Memory B cell (primary cell): ENCODE data around the gene PHF5A.

ENCODE experiments used
- ATAC-seq: fragments of 150-1000 bp; cut with Tn5 transposase; 2 replicates; pipeline ENCODE4 v1.10.0; 2021; ENCODE audit warnings: low read depth, mild to moderate bottlenecking, moderate library complexity
- DNase-seq, 2 donors: peaks; one replicate each; pipeline ENCODE4 v3.0.0; 2022; ENCODE audit warnings: low spot score in 2 of 2
- H3K27ac Mint-ChIP-seq: one replicate; pipeline ENCODE4 v1.8.0; 2022; ENCODE audit warnings: mild to moderate bottlenecking, moderate library complexity, mixed read lengths
- H3K27me3 Mint-ChIP-seq: one replicate; pipeline ENCODE4 v1.8.0; 2022; ENCODE audit warnings: mixed read lengths
- H3K36me3 Mint-ChIP-seq: one replicate; pipeline ENCODE4 v1.8.0; 2022; ENCODE audit warnings: mild to moderate bottlenecking, mixed read lengths
- H3K4me1 Mint-ChIP-seq: one replicate; pipeline ENCODE4 v1.8.0; 2022; ENCODE audit warnings: mixed read lengths
- H3K4me3 Mint-ChIP-seq: one replicate; pipeline ENCODE4 v1.8.0; 2022; ENCODE audit warnings: mild to moderate bottlenecking, moderate library complexity, mixed read lengths
- H3K9me3 Mint-ChIP-seq: one replicate; pipeline ENCODE4 v1.8.0; 2022; ENCODE audit warnings: mixed read lengths

Gene PHF5A

DNA sequence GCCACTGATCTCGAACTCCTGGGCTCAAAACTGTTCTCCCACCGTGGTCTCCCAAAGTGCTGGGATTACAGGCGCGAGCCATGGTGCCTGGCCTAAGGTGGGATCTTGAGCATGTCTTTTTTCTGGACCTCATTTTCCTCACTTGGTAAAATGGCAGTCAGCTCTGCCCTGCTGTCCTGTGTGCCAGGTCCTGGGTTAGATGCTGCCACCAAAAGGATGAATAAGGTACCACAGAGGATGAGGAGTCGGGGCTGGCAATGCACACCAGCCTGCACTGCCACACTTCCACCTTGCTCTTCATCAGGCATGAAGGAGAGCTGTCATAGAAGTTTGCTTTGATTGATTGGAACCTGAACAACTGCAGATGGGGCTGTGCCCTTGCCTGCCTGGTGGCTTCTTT, 32.7 kb upstream of the PHF5A start:
- Mint-ChIP-seq H3K27me3 (no peaks in the 10 kb centered on the region), H3K9me3 (no peaks in the 10 kb centered on the region), H3K36me3 (peaks cover 14% of the 10 kb centered on the region), H3K4me1 (peaks cover 27% of the 10 kb centered on the region), H3K27ac (peak overlapping the region; percentile 65), H3K4me3 (no peak overlapping the region)
- ATAC-seq (peak; percentile 92), DNase-seq (peak in 1 of 2 donors; percentile 42)

DNA sequence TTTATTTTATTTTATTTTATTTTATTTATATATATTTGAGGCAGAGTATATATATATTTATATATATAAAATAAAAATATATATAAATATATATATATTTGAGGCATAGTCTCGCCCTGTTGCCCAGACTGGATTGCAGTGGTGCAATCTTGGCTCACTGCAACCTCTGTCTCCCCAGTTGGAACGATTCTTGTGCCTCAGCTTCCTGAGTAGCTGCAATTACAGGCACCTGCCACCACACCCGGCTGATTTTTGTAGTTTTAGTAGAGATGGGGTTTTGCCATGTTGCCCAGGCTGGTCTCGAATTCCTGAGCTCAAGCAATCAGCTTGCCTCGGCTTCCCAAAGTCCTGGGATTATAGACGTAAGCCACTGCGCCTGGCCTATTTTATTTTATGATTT, 31.8 kb upstream of the PHF5A start:
- ATAC-seq (no peak), DNase-seq (no peak)
- Mint-ChIP-seq H3K4me3 (no peak overlapping the region), H3K36me3 (peaks cover 14% of the 10 kb centered on the region), H3K27me3 (no peaks in the 10 kb centered on the region), H3K27ac (no peak overlapping the region), H3K9me3 (no peaks in the 10 kb centered on the region), H3K4me1 (peaks cover 27% of the 10 kb centered on the region)

DNA sequence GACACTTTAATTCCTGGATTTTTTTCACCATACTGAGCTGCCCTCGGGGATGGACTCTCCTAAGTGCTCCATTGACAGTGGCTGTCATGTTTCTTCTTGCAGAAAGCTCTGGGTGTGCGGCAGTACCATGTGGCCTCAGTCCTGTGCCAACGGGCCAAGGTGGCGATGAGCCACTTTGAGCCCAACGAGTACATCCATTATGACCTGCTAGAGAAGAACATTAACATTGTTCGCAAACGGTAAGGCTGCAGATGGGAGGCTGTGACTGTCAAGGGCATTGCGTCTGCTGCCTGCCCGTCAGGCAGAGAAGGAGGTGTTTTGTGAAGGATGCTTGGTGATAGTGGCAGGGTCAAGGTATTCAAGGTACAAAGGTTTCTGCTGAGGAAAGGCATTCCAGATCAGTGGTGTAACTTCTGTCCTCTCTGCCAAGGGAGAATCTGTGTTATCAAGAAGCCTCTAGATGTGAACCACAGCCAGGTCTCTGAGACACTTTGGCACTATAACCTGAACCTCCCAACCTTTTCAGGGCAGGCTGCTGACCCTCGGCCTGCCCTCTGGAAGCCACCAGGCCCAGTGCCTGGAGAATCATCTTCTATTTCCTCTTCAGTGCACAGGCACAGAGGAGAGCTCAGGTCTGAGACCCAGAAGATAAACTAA, 31.3 kb upstream of the PHF5A start:
- H3K4me1 Mint-ChIP-seq: peaks cover 25% of the 10 kb centered on the region
- no peaks in the 10 kb centered on the region for H3K27me3 Mint-ChIP-seq
- ATAC-seq: no peak
- DNase-seq: no peak
- H3K9me3 Mint-ChIP-seq: no peaks in the 10 kb centered on the region
- peak overlapping the region; percentile 28 for H3K27ac Mint-ChIP-seq
- H3K36me3 Mint-ChIP-seq: peaks cover 12% of the 10 kb centered on the region
- no peak overlapping the region for H3K4me3 Mint-ChIP-seq

DNA sequence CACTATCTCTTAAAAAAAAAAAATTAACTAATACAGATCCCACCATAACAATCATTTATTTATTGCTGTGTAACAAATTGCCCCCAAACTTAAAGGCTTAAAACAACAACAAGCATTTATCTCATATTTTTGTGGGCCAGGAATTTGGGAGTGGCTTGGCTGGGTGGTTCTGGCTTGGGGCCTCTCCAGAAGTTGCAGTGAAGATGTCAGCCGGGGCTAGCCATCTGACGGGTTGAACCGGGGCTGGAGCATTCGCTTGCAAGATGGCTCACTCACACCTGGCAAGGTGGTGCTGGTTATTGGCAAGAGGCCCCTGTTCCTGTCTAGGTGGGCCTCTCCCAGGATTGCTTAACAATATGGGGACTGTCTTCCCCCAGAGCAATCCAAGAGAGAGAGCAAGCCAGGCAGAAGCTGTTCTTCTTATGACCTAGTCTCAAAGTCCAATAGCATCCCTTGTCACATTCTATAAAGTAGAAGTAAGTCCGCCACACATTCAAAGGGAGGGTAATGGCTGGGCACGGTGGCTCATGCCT, 29.9 kb upstream of the PHF5A start:
- ATAC-seq (no peak), DNase-seq (no peak)
- Mint-ChIP-seq H3K4me3 (no peak overlapping the region), H3K27ac (no peak overlapping the region), H3K36me3 (peaks cover 11% of the 10 kb centered on the region), H3K27me3 (no peaks in the 10 kb centered on the region), H3K4me1 (peaks cover 22% of the 10 kb centered on the region), H3K9me3 (no peaks in the 10 kb centered on the region)

DNA sequence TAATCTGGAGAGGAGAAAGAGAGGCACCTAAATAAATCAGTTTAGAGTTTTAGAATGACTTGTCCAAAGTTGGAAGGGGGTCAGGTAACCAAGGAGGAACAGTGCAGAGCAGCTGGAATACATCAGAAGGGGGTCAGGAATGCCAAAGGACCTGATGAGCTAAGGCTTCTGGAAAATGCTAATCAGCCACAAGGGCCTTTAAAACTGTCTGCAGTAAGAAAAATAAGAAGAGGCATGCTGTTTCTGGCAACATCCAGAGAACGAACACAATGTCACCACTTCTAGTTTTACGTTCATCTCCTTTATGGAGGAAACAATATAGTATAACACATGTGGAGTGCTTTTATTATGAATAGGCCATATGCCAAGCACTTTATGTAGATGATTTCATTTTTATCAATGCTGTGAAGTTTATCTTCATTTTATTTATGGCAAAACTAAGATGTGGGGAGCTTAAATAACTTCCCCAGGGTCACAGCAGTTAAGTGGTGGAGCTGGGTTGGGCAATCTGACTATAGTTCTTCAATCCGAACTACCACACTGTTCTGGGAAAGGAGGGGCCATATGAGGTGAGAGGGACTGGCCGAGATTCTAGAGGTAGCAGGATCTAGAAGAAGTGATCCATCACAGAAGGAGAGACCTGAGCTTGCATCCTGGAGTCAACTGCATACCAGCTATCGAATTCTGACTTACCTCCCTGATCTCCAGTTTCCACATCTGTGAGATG, 23.0 kb upstream of the PHF5A start:
- ATAC-seq (no peak), DNase-seq (no peak)
- Mint-ChIP-seq H3K9me3 (no peaks in the 10 kb centered on the region), H3K4me1 (peaks cover 27% of the 10 kb centered on the region), H3K27me3 (no peaks in the 10 kb centered on the region), H3K36me3 (peaks cover 7% of the 10 kb centered on the region), H3K27ac (peak overlapping the region; percentile 4), H3K4me3 (no peak overlapping the region)

DNA sequence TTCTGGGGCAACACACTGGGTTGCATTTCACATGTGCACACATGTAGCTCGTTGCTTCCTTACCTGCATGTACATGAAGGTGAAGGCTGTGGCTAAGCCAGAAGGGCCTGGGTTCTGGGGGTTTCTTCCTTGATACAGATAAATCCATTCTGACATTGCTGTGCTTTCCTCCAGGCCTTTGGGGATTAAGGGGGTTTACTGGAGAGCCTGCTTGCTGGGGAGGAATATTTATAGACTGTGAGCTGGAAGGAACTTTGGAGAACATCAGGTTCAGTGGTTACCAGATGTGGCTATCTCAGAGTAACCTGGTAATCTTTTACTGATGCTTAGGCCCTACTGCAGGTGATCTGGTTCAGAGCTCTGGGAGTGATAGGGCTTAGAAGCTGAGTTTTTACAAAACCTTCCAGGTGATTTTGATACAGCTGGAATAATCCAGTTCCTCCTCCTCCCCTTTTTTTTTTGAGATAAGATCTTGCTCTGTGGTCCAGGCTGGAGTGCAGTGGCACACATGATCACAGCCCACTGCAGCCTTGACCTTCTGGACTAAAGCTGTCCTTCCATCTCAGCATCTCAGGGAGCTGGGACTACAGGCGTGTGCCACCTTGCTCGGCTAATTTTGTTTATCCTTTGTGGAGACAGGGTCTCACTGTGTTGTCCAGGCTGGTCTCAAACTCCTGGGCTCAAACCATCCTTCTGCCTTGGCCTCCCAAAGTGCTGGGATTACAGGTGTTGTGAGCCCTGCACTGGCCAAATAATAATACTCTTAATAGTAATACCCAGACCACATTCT, 20.3 kb upstream of the PHF5A start:
- no peak for ATAC-seq
- no peak for DNase-seq
- Mint-ChIP-seq H3K4me1 (peaks cover 37% of the 10 kb centered on the region), H3K9me3 (no peaks in the 10 kb centered on the region), H3K27ac (peak overlapping the region; percentile 12), H3K27me3 (no peaks in the 10 kb centered on the region), H3K36me3 (peaks cover 10% of the 10 kb centered on the region), H3K4me3 (no peak overlapping the region)

DNA sequence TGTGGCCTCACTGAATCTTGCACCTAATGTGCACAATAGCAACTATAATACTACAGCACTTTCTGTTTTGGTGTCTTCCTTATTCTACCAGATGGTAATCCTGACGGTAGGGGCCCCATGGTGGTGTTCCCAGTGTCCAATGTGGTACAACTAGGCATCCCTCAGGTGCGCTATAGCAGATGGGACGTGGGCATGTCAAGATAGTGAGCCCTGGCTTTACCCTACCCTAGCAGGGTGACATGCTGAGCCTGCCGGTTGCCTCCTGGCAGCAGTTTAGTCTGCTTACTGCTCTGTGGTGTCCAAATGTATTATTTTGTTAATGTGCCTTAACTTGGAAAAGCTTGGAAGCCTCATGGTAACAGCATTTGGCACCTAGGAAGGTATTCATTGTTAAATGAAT, 19.6 kb upstream of the PHF5A start:
- Mint-ChIP-seq H3K9me3 (no peaks in the 10 kb centered on the region), H3K4me3 (no peak overlapping the region), H3K27me3 (no peaks in the 10 kb centered on the region), H3K36me3 (peaks cover 10% of the 10 kb centered on the region), H3K27ac (peak overlapping the region; percentile 12), H3K4me1 (peaks cover 39% of the 10 kb centered on the region)
- DNase-seq (no peak), ATAC-seq (no peak)

DNA sequence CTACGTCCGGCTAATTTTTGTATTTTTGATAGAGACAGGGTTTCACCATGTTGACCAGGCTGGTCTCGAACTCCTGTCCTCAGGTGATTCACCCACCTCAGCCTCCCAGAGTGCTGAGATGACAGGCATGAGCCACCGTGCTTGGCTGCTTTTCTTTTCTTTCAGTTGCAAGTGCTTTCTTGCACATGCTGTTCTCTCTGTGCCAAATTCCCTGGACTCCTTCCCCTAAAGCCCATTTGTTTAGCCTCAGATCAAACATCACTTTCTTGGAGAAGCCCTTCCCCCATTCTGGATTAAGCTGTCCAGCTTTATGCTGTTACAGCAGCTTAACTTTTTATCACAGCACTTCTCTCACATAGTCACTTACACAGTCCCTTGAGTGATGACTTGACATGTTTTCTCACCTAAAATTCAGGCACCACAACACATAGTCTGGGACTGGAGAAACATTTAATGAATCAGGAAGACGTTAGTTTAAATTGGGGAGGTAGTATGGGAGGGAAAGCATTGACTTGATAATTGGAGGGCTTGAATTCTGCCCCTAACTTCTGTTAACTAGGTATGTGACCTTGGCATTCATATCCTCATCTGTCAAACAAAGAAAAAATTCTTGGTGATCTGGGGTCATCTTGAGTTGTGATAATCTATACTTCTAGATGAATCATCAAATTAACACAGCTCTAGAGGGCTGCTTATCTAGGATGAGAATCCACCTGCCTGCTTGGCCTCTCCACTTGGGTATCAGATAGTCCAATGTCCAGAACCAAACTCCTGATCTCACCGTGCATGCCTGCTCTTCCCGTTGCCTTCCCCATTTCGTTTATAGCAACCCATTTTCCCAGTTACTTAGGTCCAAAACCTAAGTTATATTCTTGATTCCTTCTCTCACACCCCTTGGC, 18.8 kb upstream of the PHF5A start:
- no peak overlapping the region for H3K4me3 Mint-ChIP-seq
- peak overlapping the region; percentile 12 for H3K27ac Mint-ChIP-seq
- H3K27me3 Mint-ChIP-seq: no peaks in the 10 kb centered on the region
- DNase-seq: no peak
- ATAC-seq: no peak
- no peaks in the 10 kb centered on the region for H3K9me3 Mint-ChIP-seq
- H3K4me1 Mint-ChIP-seq: peaks cover 47% of the 10 kb centered on the region
- peaks cover 10% of the 10 kb centered on the region for H3K36me3 Mint-ChIP-seq

DNA sequence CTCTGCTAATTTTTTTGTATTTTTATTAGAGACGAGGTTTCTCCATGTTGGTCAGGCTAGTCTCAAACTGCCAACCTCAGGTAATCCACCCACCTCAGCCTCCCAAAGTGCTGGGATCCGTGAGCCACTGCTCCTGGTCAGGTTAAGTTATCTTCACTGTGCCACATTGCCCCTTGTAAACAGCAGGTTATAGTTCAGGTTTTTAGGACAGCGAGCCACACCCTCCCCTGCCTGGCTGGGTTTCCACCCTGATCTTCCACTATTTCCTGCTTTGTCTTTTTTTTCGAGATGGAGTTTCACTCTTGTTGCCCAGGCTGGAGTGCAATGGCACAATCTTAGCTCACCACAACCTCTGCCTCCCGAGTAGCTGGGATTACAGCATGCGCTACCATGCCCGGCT, 16.5 kb upstream of the PHF5A start:
- Mint-ChIP-seq H3K4me3 (no peak overlapping the region), H3K27ac (no peak overlapping the region), H3K36me3 (peaks cover 10% of the 10 kb centered on the region), H3K4me1 (peaks cover 59% of the 10 kb centered on the region), H3K27me3 (no peaks in the 10 kb centered on the region), H3K9me3 (no peaks in the 10 kb centered on the region)
- ATAC-seq: no peak
- no peak for DNase-seq

DNA sequence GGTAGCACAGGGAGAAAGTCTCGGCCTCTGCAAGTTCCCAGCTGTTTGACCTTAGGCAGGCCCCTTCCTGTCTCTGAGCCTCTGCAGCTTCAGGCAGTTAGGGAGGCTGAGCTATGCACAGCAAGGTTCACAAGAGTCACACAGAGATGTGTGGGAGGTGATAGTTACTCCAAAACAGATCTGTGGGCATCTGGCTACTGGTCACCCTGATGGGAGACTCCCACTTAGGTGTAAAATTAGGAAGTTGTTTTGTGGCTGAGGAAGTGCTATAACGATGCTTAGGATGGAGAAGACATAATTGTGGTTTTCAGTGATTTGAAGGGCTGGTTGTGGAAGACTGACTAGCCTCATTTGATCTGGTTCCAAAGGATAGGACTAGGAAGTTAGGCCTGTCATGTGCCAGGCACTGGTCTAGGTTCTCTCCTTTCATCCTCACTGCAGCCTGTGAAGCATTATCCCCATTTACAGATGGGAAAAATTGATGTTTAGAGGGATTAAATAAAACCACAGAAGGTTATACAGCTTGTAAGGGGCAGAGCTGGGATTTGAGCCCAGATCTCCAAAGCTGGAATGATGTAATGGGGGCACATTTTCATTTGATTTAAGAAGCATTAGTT, 13.9 kb upstream of the PHF5A start:
- ATAC-seq (no peak), DNase-seq (no peak)
- Mint-ChIP-seq H3K9me3 (no peaks in the 10 kb centered on the region), H3K27ac (peak overlapping the region; percentile 89), H3K27me3 (no peaks in the 10 kb centered on the region), H3K36me3 (peaks cover 7% of the 10 kb centered on the region), H3K4me1 (peaks cover 66% of the 10 kb centered on the region), H3K4me3 (peak overlapping the region; percentile 48)

DNA sequence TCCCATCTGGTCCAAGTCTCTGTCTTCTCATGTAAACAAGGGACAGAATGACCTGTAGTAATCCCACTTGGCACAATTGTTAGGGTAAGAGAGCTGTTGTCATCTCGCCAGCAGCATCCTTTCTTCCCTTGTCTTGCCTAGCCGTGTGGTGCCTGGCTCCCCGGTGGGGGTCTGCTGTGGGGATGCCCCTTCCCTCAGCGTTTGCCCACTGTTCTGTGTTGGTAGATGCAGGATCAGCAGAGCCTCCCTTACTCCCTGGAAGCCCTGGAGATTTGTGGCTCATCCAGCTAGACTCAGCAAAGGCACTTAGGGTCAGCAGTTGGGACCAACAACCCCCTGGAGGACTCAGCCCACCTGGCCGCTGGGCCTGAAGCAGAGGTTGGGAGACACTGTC, 13.4 kb upstream of the PHF5A start:
- Mint-ChIP-seq H3K4me3 (peak overlapping the region; percentile 27), H3K4me1 (peaks cover 63% of the 10 kb centered on the region), H3K27ac (peak overlapping the region; percentile 89), H3K36me3 (peaks cover 4% of the 10 kb centered on the region), H3K9me3 (no peaks in the 10 kb centered on the region), H3K27me3 (no peaks in the 10 kb centered on the region)
- ATAC-seq: no peak
- DNase-seq: no peak

DNA sequence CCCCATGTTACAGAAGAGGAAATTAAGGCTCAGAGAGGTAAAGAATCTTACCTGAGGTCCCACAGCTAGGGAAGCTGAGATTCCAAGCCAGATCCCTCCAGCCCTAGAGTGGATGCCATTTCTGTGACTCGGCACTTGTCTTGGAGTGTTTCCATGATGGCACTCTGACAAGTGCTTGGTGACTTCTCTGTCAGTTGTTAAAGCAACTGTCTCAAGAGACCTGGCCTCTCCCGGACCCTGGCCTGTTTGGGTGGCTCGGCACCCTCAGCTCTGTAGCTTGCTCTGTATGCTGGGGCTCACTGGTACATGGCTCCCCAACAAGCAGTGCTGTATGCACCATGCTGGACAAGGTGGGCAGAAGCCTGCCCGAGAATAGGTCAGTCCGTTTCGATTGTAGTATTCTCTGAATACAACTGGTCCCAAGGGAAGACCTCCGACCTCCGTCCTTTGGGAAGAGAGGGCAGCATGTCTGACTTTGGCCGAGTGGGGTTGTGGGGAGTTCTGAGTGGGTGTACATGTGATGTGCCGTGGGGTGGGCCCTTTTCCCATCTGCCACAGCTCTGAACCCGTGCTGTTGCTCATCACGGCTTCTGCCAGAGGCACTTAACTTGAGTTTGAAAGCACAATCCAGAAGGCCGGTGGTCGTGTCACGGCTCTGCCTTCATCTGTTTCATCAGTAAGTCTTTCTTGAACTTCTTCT, 12.8 kb upstream of the PHF5A start:
- Mint-ChIP-seq H3K27me3 (no peaks in the 10 kb centered on the region), H3K4me3 (peak overlapping the region; percentile 39), H3K27ac (peak overlapping the region; percentile 89), H3K4me1 (peaks cover 63% of the 10 kb centered on the region), H3K9me3 (no peaks in the 10 kb centered on the region), H3K36me3 (peaks cover 4% of the 10 kb centered on the region)
- no peak for DNase-seq
- ATAC-seq: no peak

DNA sequence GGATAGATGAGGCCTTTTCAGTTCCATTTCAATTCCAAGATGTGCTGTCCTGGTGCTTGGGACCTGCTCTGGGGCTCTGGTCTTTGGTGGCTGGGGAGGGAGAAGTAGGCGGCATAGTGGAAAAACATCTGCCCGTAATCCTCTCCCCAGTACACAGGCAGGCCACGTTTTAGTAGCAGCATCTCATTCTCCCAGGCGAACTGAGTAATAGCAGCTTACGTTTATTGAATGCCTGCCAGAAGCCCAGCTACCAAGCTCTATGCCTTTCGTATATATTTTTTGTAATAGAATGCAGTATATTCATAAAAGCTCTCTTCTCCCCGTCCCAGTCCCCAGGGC, 11.9 kb upstream of the PHF5A start:
- Mint-ChIP-seq H3K36me3 (peaks cover 2% of the 10 kb centered on the region), H3K4me3 (peak overlapping the region; percentile 60), H3K27ac (peak overlapping the region; percentile 89), H3K9me3 (no peaks in the 10 kb centered on the region), H3K4me1 (peaks cover 60% of the 10 kb centered on the region), H3K27me3 (no peaks in the 10 kb centered on the region)
- no peak for DNase-seq
- no peak for ATAC-seq
